K562 (cell line): ENCODE data around the gene NT5C. TPM values are rescaled to one million over a fixed set of nuclear protein-coding genes. Genes with fewer than 3 reads are reported as not detected.

Experiments
- ATF1 ChIP-seq, 2 experiments: fragments of 450-650 bp in 1 of 2; IDR thresholded peaks; 2 replicates each; pipeline ENCODE4 v1.6.1; 2016; ENCODE audit warnings: missing compliant biosample characterization in 1 of 2, missing genetic modification characterization in 1 of 2
- BACH1 ChIP-seq: fragments of 200-800 bp; sonication (Bioruptor generic); IDR thresholded peaks from 2 replicates; pipeline ENCODE4 v1.6.1; 2016; ENCODE audit warnings: missing genetic modification characterization, missing compliant biosample characterization
- CBX1 ChIP-seq: sonication (generic); IDR thresholded peaks from 2 replicates; pipeline ENCODE4 v1.6.1; 2016; ENCODE audit warnings: antibody characterized with exemption, low read depth, mild to moderate bottlenecking
- CBX3 ChIP-seq, 2 experiments: IDR thresholded peaks; 1 replicate in 1 of 2; 2 replicates in 1 of 2; pipeline ENCODE4 v1.6.1; 2012; ENCODE audit warnings: inconsistent platforms in 2 of 2, low read length in 2 of 2, borderline replicate concordance in 1 of 2, control low read depth in 1 of 2
- ETV1 ChIP-seq: fragments of 450-650 bp; conservative IDR thresholded peaks from 2 replicates; pipeline ENCODE4 v1.6.1; 2016; ENCODE audit warnings: missing genetic modification characterization, control low read depth, low read depth, missing compliant biosample characterization
- KLF10 ChIP-seq: fragments of 250-450 bp; sonication (Bioruptor Pico); IDR thresholded peaks from 2 replicates; pipeline ENCODE4 v1.6.1; 2021; ENCODE audit warnings: matching md5 sums
- MBD2 ChIP-seq: sonication (generic); IDR thresholded peaks from 2 replicates; pipeline ENCODE4 v1.6.1; 2016; ENCODE audit warnings: low read depth, borderline replicate concordance
- PHF8 ChIP-seq: fragments of 200-600 bp; sonication (generic); IDR thresholded peaks from 2 replicates; pipeline ENCODE4 v1.6.1; 2012; ENCODE audit warnings: mixed run types, mild to moderate bottlenecking, inconsistent platforms, low read length, moderate library complexity, borderline replicate concordance
- RBM14 ChIP-seq: fragments of 200-400 bp; formaldehyde crosslinking; IDR thresholded peaks from 2 replicates; pipeline ENCODE4 v1.6.1; 2018; ENCODE audit warnings: low read depth, mild to moderate bottlenecking, low read length, moderate library complexity, borderline replicate concordance; ENCODE audit not compliant: insufficient read depth
- RBM25 ChIP-seq: fragments of 200-400 bp; formaldehyde crosslinking; IDR thresholded peaks from 2 replicates; pipeline ENCODE4 v1.6.1; 2018; ENCODE audit warnings: low read length, low read depth, moderate library complexity; ENCODE audit not compliant: severe bottlenecking
- SIN3B ChIP-seq: fragments of 450-650 bp; IDR thresholded peaks from 2 replicates; pipeline ENCODE4 v1.6.1; 2017; ENCODE audit warnings: low read depth, mild to moderate bottlenecking, moderate library complexity
- SMAD4 ChIP-seq: fragments of 250-450 bp; sonication (Bioruptor Pico); conservative IDR thresholded peaks from 2 replicates; pipeline ENCODE4 v1.8.0; 2021; ENCODE audit warnings: inconsistent platforms, mild to moderate bottlenecking, moderate library complexity
- SOX6 ChIP-seq: fragments of 450-650 bp; IDR thresholded peaks from 2 replicates; pipeline ENCODE4 v1.6.1; 2014; ENCODE audit warnings: mild to moderate bottlenecking
- SREBF1 ChIP-seq: fragments of 150-350 bp; IDR thresholded peaks from 2 replicates; pipeline ENCODE4 v1.6.1; 2014; ENCODE audit warnings: antibody characterized with exemption, low read depth, low read length, borderline replicate concordance
- SUPT5H ChIP-seq: fragments of 450-650 bp; IDR thresholded peaks from 2 replicates; pipeline ENCODE4 v1.6.1; 2016
- polyA plus RNA-seq, 8 experiments: library from polyadenylated mRNA; depleted of rRNA in 4 of 8; stranded (reverse) in 5 of 8; unstranded in 3 of 8; fragments of >200 nt; fragmentation: Nextera tagmentation in 2 of 8; fragmentation: Illumina TruSeq in 1 of 8; extraction: Ambion mirVana in 2 of 8; extraction: Trizol in 1 of 8; gene quantifications; 2 replicates each; pipeline versions ENCODE4 v1.2.1 to v1.2.3, GENCODE V29; 2011 to 2014; ENCODE audit warnings: inconsistent platforms in 1 of 8, missing spikeins in 1 of 8
- total RNA-seq, 7 experiments: library from RNA; depleted of rRNA in 6 of 7; stranded (reverse); fragments of >200 nt in 6 of 7; fragmentation: Illumina TruSeq in 2 of 7; extraction: Trizol in 2 of 7; gene quantifications; 2 replicates each; pipeline versions ENCODE4 v1.2.1 to v1.2.3, GENCODE V29; 2011 to 2021; ENCODE audit warnings: low replicate concordance in 1 of 7
- TF ChIP-seq, protein P1 (sequence below): sonication (generic); formaldehyde crosslinking; IDR thresholded peaks from 2 replicates; pipeline ENCODE4 v1.8.0; 2022; ENCODE audit warnings: mild to moderate bottlenecking, missing genetic modification reagents
- TF ChIP-seq, protein P2 (sequence below), 3 experiments: fragments of 200-800 bp in 1 of 3; sonication (Bioruptor generic) in 1 of 3; sonication (generic) in 1 of 3; formaldehyde crosslinking in 1 of 3; IDR thresholded peaks; 2 replicates each; pipeline versions ENCODE4 v1.6.1 to v1.8.0; 2016 to 2022; ENCODE audit warnings: mild to moderate bottlenecking in 2 of 3, missing compliant biosample characterization in 2 of 3, missing genetic modification characterization in 2 of 3, missing genetic modification reagents in 1 of 3
- TF ChIP-seq, protein P3 (sequence below): IDR thresholded peaks from 2 replicates; pipeline ENCODE4 v1.6.1; 2011; ENCODE audit warnings: borderline replicate concordance, low read depth, mild to moderate bottlenecking, moderate library complexity, low read length; ENCODE audit not compliant: insufficient read depth, poor library complexity, severe bottlenecking
- TF ChIP-seq, protein P4 (sequence below): fragments of 250-450 bp; sonication (Bioruptor Pico); IDR thresholded peaks from 2 replicates; pipeline ENCODE4 v1.4.0; 2020; ENCODE audit warnings: borderline replicate concordance
- TF ChIP-seq, protein P5 (sequence below): fragments of 250-450 bp; sonication (Bioruptor Pico); IDR thresholded peaks from 2 replicates; pipeline ENCODE4 v1.9.0; 2021; ENCODE audit warnings: mild to moderate bottlenecking

The NT5C gene
- total and polyA plus RNA-seq, 9 of the 15 experiments (the other 6 are each of a cell fraction or from before 2014, with no cell fraction given) = 2.9 to 205 (median 45.0) TPM

DNA sequence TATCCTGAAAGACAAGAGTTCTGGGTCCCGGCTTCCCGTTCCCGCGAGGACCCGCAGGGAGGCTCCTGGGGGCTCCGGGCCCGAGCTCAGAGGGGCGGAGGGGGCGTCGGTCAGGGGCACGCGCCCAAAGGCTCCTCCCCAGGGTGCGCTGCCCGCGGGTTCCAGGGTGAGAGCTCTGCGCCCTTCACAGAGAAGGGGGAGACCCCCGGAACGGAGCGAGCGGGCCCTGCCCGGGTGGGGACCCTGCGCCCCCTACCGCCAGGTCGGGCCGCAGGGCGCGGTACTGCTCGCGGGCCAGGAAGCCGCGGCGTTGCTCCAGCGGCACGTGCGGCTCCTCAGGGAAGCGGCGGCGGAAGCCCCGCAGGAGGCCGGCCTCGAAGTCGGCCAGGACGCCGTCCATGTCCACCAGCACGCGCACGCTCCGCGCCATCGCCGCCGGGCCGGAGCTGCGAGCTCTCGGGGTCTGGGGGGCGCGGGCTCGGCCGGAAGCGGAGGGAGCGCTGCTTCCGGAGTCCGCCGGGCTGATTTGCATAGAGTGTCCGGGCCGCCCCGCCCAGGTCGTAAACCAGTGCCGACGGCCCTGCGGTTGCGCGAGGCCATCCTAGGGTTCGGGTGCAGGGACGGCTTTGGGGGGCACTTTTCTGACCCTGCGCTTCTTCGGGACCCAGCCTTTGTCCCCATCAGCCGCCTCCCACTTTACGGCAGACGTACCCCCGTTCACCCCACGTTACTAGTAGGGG is at the start of gene NT5C (continued):
- TF ChIP-seq SOX6 = 0 out of 2 replicates have a peak, but pooled peaks have one; percentile 60
- TF ChIP-seq KLF10 (CRISPR knock-in tag) = no peak
- TF ChIP-seq, protein P1, sequence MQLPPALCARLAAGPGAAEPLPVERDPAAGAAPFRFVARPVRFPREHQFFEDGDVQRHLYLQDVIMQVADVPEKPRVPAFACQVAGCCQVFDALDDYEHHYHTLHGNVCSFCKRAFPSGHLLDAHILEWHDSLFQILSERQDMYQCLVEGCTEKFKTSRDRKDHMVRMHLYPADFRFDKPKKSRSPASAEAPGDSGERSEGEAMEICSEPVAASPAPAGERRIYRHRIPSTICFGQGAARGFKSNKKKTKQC (CRISPR knock-in tag) = peak; percentile 93
- peak; percentile 78 for TF ChIP-seq CBX1
- peak; percentile 60 for TF ChIP-seq SMAD4 (CRISPR knock-in tag)
- 0 out of 2 replicates have a peak, but pooled peaks have one; percentile 52 for TF ChIP-seq RBM14
- peak; percentile 29 for TF ChIP-seq RBM25
- TF ChIP-seq, protein P2, sequence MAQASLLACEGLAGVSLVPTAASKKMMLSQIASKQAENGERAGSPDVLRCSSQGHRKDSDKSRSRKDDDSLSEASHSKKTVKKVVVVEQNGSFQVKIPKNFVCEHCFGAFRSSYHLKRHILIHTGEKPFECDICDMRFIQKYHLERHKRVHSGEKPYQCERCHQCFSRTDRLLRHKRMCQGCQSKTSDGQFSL (CRISPR knock-in tag; IDR thresholded peaks at IDR 0.05) = peak; percentile 63; the same call in 1 of the 2 replicates
- TF ChIP-seq, protein P2 (tag; IDR thresholded peaks at IDR 0.05) = no peak
- TF ChIP-seq SREBF1 = no peak
- no peak for TF ChIP-seq ATF1 (CRISPR knock-in tag; IDR thresholded peaks at IDR 0.05)
- peak; percentile 68 for TF ChIP-seq ATF1 (tag; IDR thresholded peaks at IDR 0.05)
- TF ChIP-seq MBD2 = 0 out of 2 replicates have a peak, but pooled peaks have one; percentile 28
- TF ChIP-seq BACH1 = no peak
- 0 out of 3 replicates have a peak, but pooled peaks of 1 of the 2 experiments have one; percentile 18 for TF ChIP-seq CBX3 (IDR thresholded peaks at IDR 0.05; ENCODE audit: borderline replicate concordance in 1 of 2, low read length in 2 of 2)
- TF ChIP-seq, protein P3, sequence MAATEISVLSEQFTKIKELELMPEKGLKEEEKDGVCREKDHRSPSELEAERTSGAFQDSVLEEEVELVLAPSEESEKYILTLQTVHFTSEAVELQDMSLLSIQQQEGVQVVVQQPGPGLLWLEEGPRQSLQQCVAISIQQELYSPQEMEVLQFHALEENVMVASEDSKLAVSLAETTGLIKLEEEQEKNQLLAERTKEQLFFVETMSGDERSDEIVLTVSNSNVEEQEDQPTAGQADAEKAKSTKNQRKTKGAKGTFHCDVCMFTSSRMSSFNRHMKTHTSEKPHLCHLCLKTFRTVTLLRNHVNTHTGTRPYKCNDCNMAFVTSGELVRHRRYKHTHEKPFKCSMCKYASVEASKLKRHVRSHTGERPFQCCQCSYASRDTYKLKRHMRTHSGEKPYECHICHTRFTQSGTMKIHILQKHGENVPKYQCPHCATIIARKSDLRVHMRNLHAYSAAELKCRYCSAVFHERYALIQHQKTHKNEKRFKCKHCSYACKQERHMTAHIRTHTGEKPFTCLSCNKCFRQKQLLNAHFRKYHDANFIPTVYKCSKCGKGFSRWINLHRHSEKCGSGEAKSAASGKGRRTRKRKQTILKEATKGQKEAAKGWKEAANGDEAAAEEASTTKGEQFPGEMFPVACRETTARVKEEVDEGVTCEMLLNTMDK = peak; percentile 89
- TF ChIP-seq SUPT5H = peak; percentile 64; the same call in 1 of the 2 replicates
- TF ChIP-seq, protein P4, sequence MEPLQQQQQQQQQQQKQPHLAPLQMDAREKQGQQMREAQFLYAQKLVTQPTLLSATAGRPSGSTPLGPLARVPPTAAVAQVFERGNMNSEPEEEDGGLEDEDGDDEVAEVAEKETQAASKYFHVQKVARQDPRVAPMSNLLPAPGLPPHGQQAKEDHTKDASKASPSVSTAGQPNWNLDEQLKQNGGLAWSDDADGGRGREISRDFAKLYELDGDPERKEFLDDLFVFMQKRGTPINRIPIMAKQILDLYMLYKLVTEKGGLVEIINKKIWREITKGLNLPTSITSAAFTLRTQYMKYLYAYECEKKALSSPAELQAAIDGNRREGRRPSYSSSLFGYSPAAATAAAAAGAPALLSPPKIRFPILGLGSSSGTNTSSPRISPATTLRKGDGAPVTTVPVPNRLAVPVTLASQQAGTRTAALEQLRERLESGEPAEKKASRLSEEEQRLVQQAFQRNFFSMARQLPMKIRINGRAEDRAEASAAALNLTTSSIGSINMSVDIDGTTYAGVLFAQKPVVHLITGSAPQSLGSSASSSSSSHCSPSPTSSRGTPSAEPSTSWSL (CRISPR knock-in tag) = peak; percentile 9; the same call in 1 of the 2 replicates
- peak; percentile 89 for TF ChIP-seq SIN3B
- TF ChIP-seq, protein P5, sequence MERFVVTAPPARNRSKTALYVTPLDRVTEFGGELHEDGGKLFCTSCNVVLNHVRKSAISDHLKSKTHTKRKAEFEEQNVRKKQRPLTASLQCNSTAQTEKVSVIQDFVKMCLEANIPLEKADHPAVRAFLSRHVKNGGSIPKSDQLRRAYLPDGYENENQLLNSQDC (CRISPR knock-in tag) = 0 out of 2 replicates have a peak, but pooled peaks have one; percentile 6
- TF ChIP-seq ETV1 (tag) = peak; percentile 72
- TF ChIP-seq PHF8 = peak; percentile 90; the same call in 1 of the 2 replicates
